ENCODE data around the gene HPD.

Gene HPD

DNA sequence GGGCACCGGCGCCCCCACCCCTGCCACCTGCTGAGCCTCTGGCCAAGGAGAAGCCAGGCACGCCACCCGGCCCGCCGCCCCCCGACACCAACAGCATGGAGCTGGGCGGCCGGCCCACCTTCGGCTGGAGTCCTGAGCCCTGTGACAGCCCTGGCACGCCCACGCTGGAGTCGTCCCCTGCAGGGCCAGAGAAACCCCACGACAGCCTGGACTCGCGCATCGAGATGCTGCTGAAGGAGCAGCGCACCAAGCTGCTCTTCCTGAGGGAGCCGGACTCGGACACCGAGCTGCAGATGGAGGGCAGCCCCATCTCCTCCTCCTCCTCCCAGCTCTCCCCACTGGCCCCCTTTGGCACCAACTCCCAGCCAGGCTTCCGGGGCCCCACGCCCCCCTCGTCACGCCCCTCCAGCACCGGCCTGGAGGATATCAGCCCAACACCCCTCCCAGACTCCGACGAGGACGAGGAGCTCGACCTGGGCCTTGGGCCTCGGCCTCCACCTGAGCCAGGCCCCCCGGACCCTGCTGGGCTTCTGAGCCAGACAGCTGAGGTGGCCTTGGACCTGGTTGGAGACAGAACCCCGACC is 48.3 kb downstream of the HPD start:
- no peak for TF ChIP-seq JUND (IDR thresholded peaks at IDR 0.05; ENCODE audit: low read depth)
- no peak for DNase-seq (ENCODE audit: low read depth in 1 of 2, low spot score in 1 of 2)
- in situ Hi-C loops (cut with HindIII; ENCODE audit: low pct_unique_long_range_greater_than_20kb, low sequenced_read_pairs), result no loop called here

DNA sequence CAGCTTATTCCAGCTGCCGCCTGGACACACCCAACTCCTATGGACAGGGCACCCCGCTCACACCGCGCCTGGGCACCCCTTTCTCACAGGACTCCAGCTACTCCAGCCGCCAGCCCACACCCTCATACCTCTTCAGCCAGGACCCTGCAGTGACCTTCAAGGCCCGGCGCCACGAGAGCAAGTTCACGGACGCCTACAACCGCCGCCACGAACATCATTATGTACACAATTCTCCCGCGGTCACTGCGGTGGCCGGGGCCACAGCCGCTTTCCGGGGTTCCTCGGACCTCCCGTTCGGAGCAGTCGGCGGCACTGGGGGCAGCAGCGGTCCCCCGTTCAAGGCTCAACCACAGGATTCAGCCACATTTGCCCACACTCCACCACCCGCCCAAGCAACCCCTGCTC is 48.9 kb downstream of the HPD start:
- no peak for DNase-seq (ENCODE audit: low read depth in 1 of 2, low spot score in 1 of 2)
- in situ Hi-C loops (cut with HindIII; ENCODE audit: low pct_unique_long_range_greater_than_20kb, low sequenced_read_pairs), result no loop called here
- TF ChIP-seq JUND (IDR thresholded peaks at IDR 0.05; ENCODE audit: low read depth), result no peak

DNA sequence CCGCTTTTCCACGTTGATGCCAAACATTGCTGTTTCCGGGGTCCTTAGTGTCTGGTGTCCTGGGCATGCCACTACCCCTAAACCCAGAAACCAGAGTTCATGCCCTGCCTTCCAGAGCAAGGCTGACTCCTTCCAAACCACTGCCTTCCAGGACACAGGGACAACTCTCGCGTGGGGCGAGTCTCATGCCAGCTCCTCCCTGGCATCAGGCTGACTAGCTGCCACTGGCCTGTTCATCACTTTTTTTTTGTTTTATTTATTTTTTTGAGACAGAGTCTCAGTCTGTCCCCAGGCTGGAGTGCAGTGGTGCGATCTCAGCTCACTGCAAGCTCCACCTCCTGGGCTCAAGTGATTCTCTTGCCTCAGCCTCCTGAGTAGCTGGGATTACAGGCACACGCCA is 50.0 kb downstream of the HPD start:
- TF ChIP-seq JUND (IDR thresholded peaks at IDR 0.05; ENCODE audit: low read depth), result no peak
- DNase-seq (ENCODE audit: low read depth in 1 of 2, low spot score in 1 of 2), result no peak
- in situ Hi-C loops (cut with HindIII; ENCODE audit: low pct_unique_long_range_greater_than_20kb, low sequenced_read_pairs), result no loop called here

DNA sequence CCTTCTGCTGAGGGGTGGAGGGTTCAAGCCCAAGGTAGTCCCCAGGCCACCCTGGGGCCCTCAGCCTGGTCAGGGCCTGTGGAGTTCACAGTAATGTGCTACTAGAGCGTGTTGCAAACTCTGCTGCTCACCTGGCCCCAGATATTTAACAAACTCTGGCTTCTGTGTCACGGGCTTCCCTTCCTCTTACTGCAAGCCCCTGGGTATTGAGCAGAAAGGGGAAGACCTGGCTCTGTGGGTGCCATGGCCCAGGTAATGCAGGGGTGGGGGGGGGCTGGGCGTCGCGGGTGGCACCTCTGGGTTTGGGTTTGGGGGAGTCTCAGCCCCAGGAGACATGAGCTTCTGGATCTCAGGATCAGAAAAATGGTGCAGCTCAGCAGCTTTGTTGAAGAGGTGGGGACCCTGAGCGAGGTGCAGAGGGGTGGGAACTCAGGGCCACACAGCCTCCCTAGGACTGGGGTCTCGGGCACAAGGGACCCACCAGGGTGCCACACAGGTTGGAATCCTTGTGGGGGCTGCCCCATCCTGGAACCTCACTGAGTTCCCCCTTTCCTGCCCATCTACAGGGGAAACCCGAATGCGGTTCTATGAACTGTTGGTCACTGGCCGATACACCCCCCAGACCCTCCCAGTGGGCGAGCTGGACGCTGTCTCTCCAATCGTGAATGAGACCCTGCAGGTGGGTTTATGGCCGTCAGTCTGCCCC is 50.9 kb downstream of the HPD start:
- DNase-seq (ENCODE audit: low read depth in 1 of 2, low spot score in 1 of 2), result no peak
- in situ Hi-C loops (cut with HindIII; ENCODE audit: low pct_unique_long_range_greater_than_20kb, low sequenced_read_pairs), result no loop called here
- no peak for TF ChIP-seq JUND (IDR thresholded peaks at IDR 0.05; ENCODE audit: low read depth)

DNA sequence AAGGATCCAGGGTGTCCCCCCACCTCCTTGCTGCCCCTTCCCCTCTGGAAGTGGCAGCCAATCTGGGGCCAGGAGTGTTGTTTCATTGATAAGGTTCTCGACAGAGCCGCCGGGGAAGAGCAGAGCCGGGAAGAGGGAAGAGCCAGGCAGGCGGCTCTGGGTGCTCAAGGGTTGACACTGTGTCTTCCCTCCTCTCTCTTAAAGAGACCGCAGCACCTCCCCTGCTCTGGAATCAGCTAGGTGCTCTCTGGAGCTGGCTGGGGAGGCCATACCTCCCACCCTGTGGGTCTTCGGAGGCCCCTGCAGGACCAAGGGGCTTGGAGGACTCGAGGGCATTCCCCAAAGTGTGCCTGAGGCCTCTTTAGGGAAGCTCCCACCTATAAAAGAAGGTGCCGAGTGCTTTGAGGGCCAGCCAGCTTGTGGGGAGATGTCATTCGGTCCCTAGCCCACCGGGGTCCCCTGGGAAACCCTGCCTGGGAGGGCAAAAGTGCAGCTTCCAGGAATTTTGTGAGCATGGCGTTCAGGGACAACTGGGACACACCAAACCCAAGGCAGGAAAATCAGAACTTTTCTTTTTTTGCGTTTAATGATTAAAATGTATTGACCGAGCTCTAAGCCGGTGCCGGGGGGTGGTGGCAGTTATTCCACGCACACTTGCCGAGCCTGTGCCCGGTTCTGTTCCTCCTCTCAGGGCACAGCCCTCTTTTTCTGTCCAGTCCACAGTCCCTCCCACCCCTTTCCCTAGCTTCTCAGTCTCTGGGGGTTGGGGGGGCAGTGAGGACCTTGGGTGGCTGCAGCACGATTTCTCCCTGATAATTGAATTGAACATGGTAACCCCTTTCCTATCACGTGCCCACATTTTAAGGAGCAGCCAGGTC is 51.9 kb downstream of the HPD start:
- in situ Hi-C loops (cut with HindIII; ENCODE audit: low pct_unique_long_range_greater_than_20kb, low sequenced_read_pairs), result no loop called here
- peak; percentile 61 to 74 for DNase-seq (ENCODE audit: low read depth in 1 of 2, low spot score in 1 of 2)
- TF ChIP-seq JUND (IDR thresholded peaks at IDR 0.05; ENCODE audit: low read depth), result no peak

DNA sequence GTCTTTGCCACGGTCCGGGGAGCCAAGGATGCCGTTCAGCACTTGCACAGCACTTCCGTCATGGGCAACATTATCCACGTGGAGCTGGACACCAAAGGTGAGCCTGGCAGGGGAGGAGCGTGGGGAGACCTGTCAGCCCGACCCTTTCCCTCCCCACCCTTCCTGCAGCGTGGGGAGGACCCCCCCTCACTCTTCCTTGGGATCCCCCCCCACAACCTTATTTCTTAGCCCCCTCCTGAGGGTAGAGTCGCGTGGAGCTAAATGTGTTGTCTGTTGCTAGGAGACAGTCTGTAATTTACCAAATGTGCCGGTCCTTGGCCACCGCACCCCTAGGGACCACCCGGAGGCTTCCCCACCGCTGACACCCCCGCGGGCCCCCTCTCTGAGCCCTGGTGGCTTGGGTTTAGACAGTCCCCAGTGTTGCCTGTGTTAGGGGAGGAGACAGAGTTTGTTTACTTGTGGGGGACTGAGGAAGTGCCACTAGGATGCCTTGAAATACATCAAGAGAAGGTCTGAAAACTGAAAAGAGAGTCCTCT is 52.6 kb downstream of the HPD start:
- no peak for DNase-seq (ENCODE audit: low read depth in 1 of 2, low spot score in 1 of 2)

DNA sequence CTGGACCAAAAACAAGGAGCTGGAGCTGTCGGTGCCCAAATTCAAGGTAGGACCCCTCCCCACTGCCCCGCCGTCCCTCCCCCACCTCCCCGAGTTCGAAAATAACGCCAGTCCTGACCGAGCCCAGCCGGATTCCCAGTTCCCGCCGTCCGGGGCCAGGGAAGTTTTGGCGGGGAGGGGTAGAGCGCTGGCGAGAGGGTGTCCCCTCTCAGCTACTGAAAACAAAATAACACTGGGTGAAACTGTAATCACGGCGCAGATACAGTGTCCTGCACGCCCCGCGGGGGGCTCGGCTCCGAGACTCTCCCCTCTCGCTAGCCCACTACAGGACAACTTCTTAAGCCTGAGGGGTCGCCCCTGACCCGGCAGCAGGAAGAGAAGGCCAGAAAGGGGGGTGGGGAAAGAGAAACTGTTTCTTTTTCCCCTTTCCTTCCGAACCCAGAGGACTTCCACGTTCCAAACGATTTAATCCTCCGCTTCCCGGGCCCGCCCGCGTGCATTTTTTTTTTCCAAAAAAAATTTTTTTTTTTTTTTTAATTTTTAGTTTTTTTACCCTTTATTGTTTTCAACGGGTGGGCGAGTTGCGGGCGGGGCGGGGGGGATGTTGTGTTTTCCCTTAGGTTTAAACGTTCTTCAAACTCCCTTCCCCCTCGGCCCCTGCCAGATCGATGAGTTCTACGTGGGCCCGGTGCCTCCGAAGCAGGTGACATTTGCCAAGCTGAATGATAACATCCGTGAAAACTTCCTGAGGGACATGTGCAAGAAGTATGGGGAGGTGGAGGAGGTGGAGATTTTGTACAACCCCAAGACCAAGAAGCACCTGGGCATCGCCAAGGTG is 53.3 kb downstream of the HPD start:
- peak in 1 of 2 experiments; percentile 38 for DNase-seq (ENCODE audit: low read depth in 1 of 2, low spot score in 1 of 2)
- TF ChIP-seq JUND (IDR thresholded peaks at IDR 0.05; ENCODE audit: low read depth), result no peak
- in situ Hi-C loops (cut with HindIII; ENCODE audit: low pct_unique_long_range_greater_than_20kb, low sequenced_read_pairs), result no loop called here

More for the DNA sequence above, 52.6 kb downstream of the HPD start:
- TF ChIP-seq JUND (IDR thresholded peaks at IDR 0.05; ENCODE audit: low read depth), result no peak
- in situ Hi-C loops (cut with HindIII; ENCODE audit: low pct_unique_long_range_greater_than_20kb, low sequenced_read_pairs), result no loop called here

DNA sequence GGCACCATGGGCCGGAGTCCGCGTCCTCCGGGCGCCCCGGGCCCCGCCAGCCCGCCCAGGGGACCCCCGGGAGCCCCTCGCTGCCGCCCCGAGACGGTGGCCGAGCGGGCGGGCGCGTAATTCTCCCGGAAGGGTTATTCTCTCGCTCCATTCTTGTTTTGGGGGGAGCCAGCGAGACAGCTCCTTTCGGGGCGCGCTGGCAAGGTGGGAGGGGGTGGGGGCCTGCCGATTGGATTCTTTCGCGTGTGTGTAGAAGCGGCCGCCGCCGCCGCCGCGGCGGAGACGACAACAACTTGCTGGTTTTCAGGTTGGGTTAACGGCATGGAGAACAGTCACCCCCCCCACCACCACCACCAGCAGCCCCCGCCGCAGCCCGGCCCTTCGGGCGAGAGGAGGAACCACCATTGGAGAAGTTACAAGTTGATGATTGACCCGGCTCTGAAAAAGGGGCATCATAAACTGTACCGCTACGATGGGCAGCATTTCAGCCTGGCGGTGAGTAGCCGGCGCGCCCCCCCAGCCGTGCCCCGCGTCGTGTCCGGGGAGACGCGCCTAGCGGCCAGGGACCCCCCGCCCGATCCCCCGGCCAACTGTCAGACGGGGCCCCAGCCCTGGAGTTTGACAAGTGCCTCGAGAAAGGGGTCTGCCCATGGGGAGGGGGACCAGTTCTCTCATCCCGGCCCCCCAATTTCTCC is 54.1 kb downstream of the HPD start:
- in situ Hi-C loops (cut with HindIII; ENCODE audit: low pct_unique_long_range_greater_than_20kb, low sequenced_read_pairs), result no loop called here
- TF ChIP-seq JUND (IDR thresholded peaks at IDR 0.05; ENCODE audit: low read depth), result no peak
- DNase-seq (ENCODE audit: low read depth in 1 of 2, low spot score in 1 of 2), result peak in 1 of 2 experiments; percentile 41

DNA sequence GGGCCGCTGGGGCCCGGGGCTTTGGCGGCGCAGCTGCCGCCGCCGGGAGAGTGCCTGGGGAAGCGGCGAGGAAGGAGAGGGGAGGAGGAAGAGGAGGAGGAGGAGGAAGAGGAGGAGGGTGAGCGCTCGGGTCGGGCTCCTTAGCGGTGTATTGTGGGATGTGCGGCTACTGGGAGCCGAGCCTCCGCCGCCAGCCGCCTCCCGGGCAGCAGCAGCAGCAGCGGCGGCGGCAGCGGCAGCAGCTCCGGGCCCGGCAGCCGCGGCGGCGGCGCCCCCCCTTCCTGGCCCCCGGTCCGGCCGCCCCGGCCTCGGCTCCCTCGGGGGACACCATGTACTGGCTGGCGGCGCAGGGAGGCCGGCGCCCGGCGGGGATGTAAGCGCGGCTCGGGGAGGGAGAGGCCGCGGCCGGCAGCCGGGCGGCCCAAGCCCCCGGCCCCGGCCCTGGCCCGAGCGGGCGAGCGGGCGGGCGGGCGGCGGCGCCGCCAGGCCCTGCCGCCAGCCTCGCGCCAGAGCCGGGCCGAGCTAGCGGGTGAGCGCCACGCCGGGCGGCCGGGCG is 54.7 kb downstream of the HPD start, which contains the start of gene SETD1B:
Gene SETD1B, plus strand, starts transcription at position 149 of the 556 bp plus-strand sequence. CDS start 729 bp downstream, outside the sequence.
- DNase-seq (ENCODE audit: low read depth in 1 of 2, low spot score in 1 of 2), result peak; percentile 71 to 85
- no peak for TF ChIP-seq JUND (IDR thresholded peaks at IDR 0.05; ENCODE audit: low read depth)
- in situ Hi-C loops (cut with HindIII; ENCODE audit: low pct_unique_long_range_greater_than_20kb, low sequenced_read_pairs), result no loop called here

DNA sequence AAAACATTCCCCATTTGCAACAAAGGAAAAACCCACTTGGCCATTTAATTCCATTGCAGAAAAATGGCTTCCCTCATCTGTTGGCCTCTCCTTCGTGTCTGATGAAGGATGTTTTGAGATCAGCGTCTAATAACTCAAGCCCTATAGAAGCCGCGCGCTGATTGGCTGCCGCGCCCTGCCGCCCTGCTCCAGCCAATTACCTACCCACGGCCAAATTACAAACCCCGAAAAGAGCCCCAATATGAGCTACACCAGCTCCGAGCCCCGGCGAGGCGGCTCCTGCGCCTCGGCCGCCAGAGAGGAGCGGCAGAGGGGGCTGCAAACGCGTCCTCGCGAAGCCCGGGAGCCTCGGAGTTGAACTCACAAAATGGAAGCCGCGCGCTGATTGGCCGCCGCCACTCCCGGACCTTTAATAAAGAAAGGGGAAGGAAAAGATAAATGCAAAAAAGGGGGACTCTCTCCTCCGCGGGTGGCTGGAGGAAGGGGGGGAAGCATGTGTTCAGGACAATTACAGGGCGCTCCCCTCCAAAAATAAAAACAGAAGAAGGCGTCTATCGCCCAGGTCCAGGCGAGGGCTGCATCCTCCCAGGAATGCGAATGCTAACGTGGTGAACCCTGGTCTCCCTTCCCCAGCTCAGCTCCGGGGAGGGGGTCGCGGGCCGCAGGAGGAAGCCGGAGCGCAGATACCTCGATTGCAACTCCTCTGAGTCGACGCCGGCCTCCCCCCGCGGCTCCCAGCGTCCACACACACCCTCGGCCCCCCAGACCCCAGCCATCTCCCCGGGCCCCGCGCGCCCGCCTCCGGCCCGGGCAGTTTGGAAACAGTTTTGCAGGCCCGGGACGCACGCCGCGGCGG is 55.6 kb downstream of the HPD start:
- no peak for TF ChIP-seq JUND (IDR thresholded peaks at IDR 0.05; ENCODE audit: low read depth)
- in situ Hi-C loops (cut with HindIII; ENCODE audit: low pct_unique_long_range_greater_than_20kb, low sequenced_read_pairs), result no loop called here
- DNase-seq (ENCODE audit: low read depth in 1 of 2, low spot score in 1 of 2), result peak; percentile 95 to 98

All from T47D (cell line).